Prostate gland (tissue), 2 donors: ENCODE data around the gene CFDP1. TPM values are rescaled to one million over a fixed set of nuclear protein-coding genes. Genes with fewer than 3 reads are reported as not detected.

Source experiments
- DNase-seq: peaks from one replicate; pipeline ENCODE4 v3.0.0-alpha.2; 2019; ENCODE audit warnings: low spot score
- H3K27ac ChIP-seq, 2 donors: fragments of 200-600 bp; sonication (generic); 2 replicates each; pipeline ENCODE4 v1.5.1; 2017 to 2019
- H3K27me3 ChIP-seq: fragments of 200-600 bp; sonication (generic); replicated peaks from 2 replicates; pipeline ENCODE4 v1.5.1; 2019; ENCODE audit not compliant: insufficient read depth
- H3K36me3 ChIP-seq, 2 donors: fragments of 200-600 bp; sonication (generic); 1 replicate in 1 of 2; 2 replicates in 1 of 2; pipeline versions ENCODE4 v1.5.1 to v1.8.1; 2017 to 2019
- H3K4me1 ChIP-seq: fragments of 200-600 bp; sonication (generic); replicated peaks from 2 replicates; pipeline ENCODE4 v1.5.1; 2019
- H3K4me3 ChIP-seq, 2 donors: fragments of 200-600 bp; sonication (generic); 2 replicates each; pipeline ENCODE4 v1.5.1; 2017 to 2019
- H3K9me3 ChIP-seq: fragments of 200-600 bp; sonication (generic); 2 replicates; pipeline ENCODE4 v1.5.1; 2017
- CTCF ChIP-seq, 4 experiments: fragments of 200-600 bp in 2 of 4; fragments of 450-650 bp in 2 of 4; sonication (generic) in 2 of 4; IDR thresholded peaks; 1 replicate in 3 of 4; 2 replicates in 1 of 4; pipeline ENCODE4 v1.5.1; 2016 to 2019; ENCODE audit warnings: antibody characterized with exemption in 4 of 4, mild to moderate bottlenecking in 2 of 4, moderate library complexity in 2 of 4
- POLR2A ChIP-seq: fragments of 450-650 bp; IDR thresholded peaks from one replicate; pipeline ENCODE4 v1.6.1; 2016; ENCODE audit warnings: antibody characterized with exemption, mild to moderate bottlenecking
- POLR2AphosphoS5 ChIP-seq: sonication (generic); formaldehyde crosslinking; IDR thresholded peaks from one replicate; pipeline ENCODE4 v1.6.1; 2017; ENCODE audit warnings: antibody characterized with exemption
- WGBS: methylation state at CpG from one replicate; pipeline ENCODE4 v1.1.5; 2018; 5-methylcytosine and 5-hydroxymethylcytosine counted together
- intact Hi-C: fragments of 100-400 bp; cut with DNase I; formaldehyde crosslinking; loops from one replicate; pipeline ENCODE4 v1.14.2; 2022
- total RNA-seq, 2 donors: library from RNA; depleted of rRNA; stranded (reverse); fragments of >200 nt; gene quantifications; one replicate each; pipeline ENCODE4 v1.1.0, GENCODE V29; 2016

Gene CFDP1
- 100 to 1,000 TPM in 1 of 2 donors, 10 to 100 TPM in 1; 67.9 to 101 TPM for total RNA-seq

GRCh38 chr16:75432828-75433731 lies at the start of gene CFDP1:
Gene CFDP1, minus strand, starts transcription at chr16:75433503. Its CDS starts 151 bp downstream, at chr16:75433352.
- H3K27me3 ChIP-seq, result no peaks in the 10 kb centered on the region
- TF ChIP-seq CTCF (IDR thresholded peaks at IDR 0.05) (peak in 2 of 4 experiments; percentile 26 to 36), POLR2A (peak; percentile 80), POLR2AphosphoS5 (peak; percentile 80)
- peak within 1 kb of the TSS; percentile 95 to 98 for H3K27ac ChIP-seq
- peak within 1 kb of the TSS; percentile 93 to 98 for H3K4me3 ChIP-seq
- intact Hi-C loops, result loop anchor here (5.0 kb wide), 1 partner anchor 134 kb away; the partner anchor contains the start of gene GABARAPL2
- no peaks in the 10 kb centered on the region for H3K36me3 ChIP-seq
- H3K9me3 ChIP-seq, result no peaks in the 10 kb centered on the region
- H3K4me1 ChIP-seq, result peaks cover 4% of the 10 kb centered on the region
- DNase-seq, result peak; percentile 96
- WGBS, result under 1% methylated on average over 62 of the region's 85 CpGs

GRCh38 chr16:75482434-75483205 lies 49.3 kb upstream of the CFDP1 start:
- no peak overlapping the region for H3K4me3 ChIP-seq
- DNase-seq, result no peak
- H3K36me3 ChIP-seq, result no peaks in the 10 kb centered on the region
- no peak overlapping the region for H3K27ac ChIP-seq
- no peaks in the 10 kb centered on the region for H3K27me3 ChIP-seq
- TF ChIP-seq POLR2A (no peak), CTCF (IDR thresholded peaks at IDR 0.05) (no peak), POLR2AphosphoS5 (no peak)
- 77% methylated on average over 14 of the region's 14 CpGs for WGBS
- H3K4me1 ChIP-seq, result no peaks in the 10 kb centered on the region
- no peaks in the 10 kb centered on the region for H3K9me3 ChIP-seq
- intact Hi-C loops, result no loop called here

GRCh38 chr16:75481475-75481874 lies 48.2 kb upstream of the CFDP1 start:
- intact Hi-C loops, result no loop called here
- H3K27me3 ChIP-seq, result no peaks in the 10 kb centered on the region

GRCh38 chr16:75479421-75479990 lies 46.2 kb upstream of the CFDP1 start:
- Histone ChIP-seq H3K9me3 (no peaks in the 10 kb centered on the region), H3K4me1 (no peaks in the 10 kb centered on the region), H3K27me3 (no peaks in the 10 kb centered on the region), H3K36me3 (no peaks in the 10 kb centered on the region), H3K27ac (no peak overlapping the region), H3K4me3 (no peak overlapping the region)
- TF ChIP-seq POLR2A (no peak), POLR2AphosphoS5 (no peak), CTCF (IDR thresholded peaks at IDR 0.05) (no peak)
- WGBS, result 94% methylated on average over 47 of the region's 47 CpGs
- DNase-seq, result no peak
- intact Hi-C loops, result loop anchor here (10.0 kb wide), 1 partner anchor 145 kb away; the partner anchor contains the start of gene ADAT1

More at GRCh38 chr16:75481475-75481874, 48.2 kb upstream of the CFDP1 start:
- no peaks in the 10 kb centered on the region for H3K36me3 ChIP-seq
- DNase-seq, result no peak
- H3K9me3 ChIP-seq, result no peaks in the 10 kb centered on the region
- no peak overlapping the region for H3K27ac ChIP-seq
- no peaks in the 10 kb centered on the region for H3K4me1 ChIP-seq
- 90% methylated on average over 7 of the region's 7 CpGs for WGBS
- TF ChIP-seq POLR2AphosphoS5 (no peak), POLR2A (no peak), CTCF (IDR thresholded peaks at IDR 0.05) (no peak)
- no peak overlapping the region for H3K4me3 ChIP-seq
